CD4-positive, alpha-beta T cell treated with Interleukin-15 for 1 hour (primary cell): ENCODE data around the gene TTLL9.

Source experiments
- DNase-seq: peaks from one replicate; pipeline ENCODE4 v3.0.0-alpha.2; 2020

Gene TTLL9

DNA sequence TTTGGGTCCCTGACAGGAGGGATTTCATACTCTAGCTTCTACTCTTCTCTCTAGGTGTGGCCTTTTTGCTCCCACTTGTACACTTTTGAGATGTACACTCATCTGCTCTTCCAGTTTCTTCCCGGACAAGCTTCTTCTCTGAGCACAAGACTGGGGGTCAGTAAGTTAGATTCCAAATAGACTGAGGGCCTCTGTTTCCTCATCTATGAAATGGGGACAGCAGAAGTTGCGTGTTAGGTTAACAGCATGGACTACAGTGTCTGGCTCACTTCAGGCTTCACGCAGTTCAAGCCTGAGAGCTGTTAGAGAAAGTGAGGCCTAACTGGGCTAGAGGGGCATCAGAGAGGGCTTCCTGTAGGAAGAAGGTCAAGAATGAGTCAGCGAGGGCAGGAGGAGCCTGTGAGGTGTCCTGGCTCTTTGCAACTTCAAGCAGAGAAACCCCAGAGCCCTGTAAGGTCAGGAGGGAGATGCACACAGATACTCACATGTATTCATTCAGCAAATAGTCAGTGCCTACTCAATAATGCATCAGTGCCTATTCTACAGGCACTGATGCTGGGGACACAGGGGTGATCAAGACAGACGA, 118.1 kb downstream of the TTLL9 start:
- DNase-seq: no peak

DNA sequence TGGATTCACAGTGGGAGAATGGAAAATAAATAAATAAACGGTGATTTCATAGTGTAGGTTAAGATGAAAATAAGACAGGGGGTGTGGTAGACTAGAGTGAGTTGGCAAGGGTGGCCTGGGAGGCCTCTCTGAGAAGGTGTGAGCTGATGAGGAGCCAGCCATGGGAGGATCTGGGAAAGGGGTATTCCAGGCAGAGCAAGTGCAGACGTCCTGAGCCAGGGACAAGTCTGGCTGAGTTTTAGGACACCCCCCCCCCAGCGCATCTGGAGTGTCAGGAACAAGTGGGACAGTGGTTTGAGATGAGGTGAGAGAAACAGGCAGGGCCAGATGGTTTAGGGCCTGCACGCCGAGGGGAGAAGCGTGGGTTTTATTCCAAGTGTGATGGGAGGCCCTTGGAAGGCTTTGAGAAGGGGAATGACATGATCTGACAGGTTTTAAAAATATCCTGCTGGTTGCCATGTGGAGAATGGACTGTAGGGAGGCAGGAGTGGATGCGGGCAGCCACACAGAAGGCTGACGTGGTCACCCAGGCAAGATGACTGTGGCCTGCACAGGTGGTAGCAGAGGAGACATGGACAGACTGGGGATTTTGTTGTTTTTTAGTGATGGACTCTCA, 118.7 kb downstream of the TTLL9 start:
- no peak for DNase-seq

- DNase-seq: no peak
Measured at GRCh38 chr20:31990641-31991338, 120.4 kb downstream of the TTLL9 start.

DNA sequence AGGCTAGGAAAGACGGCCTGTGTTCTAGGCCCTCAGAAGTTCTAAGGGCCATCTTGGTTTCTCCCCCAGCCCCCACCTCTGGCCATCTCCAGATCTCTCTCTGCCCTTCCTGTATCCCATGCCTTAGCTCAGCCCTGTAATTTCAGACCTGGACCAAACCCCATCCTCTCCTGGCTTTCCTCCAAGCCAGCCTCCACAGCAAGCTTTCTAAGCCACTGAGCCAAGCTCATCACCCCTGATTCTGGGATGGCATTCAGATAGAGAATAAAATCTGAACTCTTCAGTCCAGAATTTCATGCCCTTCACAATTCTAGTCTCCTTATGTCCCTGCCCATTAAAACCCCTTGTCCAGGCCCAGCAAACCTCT, 120.9 kb downstream of the TTLL9 start:
- DNase-seq: no peak

GRCh38 chr20:31992086-31992485, 121.7 kb downstream of the TTLL9 start:
- DNase-seq: no peak
